Purkinje cell (primary cell): Measurements from ENCODE around the gene AMN. TPM values are rescaled to one million over a fixed set of nuclear protein-coding genes. Genes with fewer than 3 reads are reported as not detected.

Experiments used
- polyA plus RNA-seq: library from polyadenylated mRNA; unstranded; fragments of >200 nt; fragmentation: Nextera tagmentation; gene quantifications from 2 replicates; pipeline ENCODE4 v1.2.1, GENCODE V29; 2014

The AMN gene
- polyA plus RNA-seq, result not detected in 2 replicates

DNA sequence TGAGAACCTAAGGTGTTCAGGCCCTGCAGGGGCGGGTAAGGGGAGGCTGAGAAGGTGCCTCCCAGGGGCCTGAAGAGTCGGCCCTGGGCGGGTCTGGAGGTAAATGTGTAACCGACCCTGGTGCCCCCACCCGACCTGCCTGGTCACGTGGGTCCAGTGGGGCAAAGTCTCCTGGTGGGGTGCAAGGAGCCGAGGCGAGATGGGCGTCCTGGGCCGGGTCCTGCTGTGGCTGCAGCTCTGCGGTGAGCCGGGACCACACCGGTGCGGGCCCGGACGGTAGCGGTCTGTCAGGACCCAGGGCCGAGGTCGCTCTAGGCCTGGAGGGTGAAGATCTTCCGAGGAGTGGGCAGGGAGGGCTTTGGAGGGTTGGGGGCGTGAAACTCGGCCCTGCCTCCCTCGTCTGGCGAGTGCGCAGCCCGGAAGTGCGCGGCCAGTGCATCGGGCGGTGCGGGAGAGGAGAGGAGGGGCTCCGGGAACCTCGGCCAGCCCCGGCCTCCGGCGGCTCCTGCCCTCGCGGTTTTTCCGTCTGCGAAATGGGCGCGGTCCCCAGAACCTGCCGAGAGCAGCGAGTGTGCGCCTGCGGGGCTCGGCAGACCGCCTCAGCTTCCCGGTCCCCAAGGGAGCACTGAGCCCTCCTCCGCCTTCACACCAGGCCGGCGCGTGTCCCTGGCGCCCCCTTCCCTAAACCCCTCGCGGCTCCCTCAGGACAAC lies at the start of gene AMN:
AMN (plus strand) TSS at position 174 of the 711 bp plus-strand sequence; CDS start at position 200, 26 bp downstream.

Other genes with a start within 250 kb of the AMN start
- 1.1 and 3.3 TPM in 2 replicates for gene TRAF3, start 145.2 kb upstream of the AMN start, polyA plus RNA-seq
- gene CDC42BPB, start 134.9 kb downstream of the AMN start, polyA plus RNA-seq, result 2.2 and 3.0 TPM in 2 replicates
- gene LBHD2, start 161.5 kb downstream of the AMN start, polyA plus RNA-seq, result 1.2 TPM in 1 of 2 replicates, not detected in the other
- gene EXOC3L4, start 172.1 kb downstream of the AMN start, polyA plus RNA-seq, result not detected in 2 replicates
- gene TNFAIP2, start 200.8 kb downstream of the AMN start, polyA plus RNA-seq, result 38.5 and 45.9 TPM in 2 replicates